ENCODE data around the gene ADNP. TPM values are rescaled to one million over a fixed set of nuclear protein-coding genes. Genes with fewer than 3 reads are reported as not detected.

The ADNP gene
- total RNA-seq, 1 donor, result 23.5 TPM

DNA sequence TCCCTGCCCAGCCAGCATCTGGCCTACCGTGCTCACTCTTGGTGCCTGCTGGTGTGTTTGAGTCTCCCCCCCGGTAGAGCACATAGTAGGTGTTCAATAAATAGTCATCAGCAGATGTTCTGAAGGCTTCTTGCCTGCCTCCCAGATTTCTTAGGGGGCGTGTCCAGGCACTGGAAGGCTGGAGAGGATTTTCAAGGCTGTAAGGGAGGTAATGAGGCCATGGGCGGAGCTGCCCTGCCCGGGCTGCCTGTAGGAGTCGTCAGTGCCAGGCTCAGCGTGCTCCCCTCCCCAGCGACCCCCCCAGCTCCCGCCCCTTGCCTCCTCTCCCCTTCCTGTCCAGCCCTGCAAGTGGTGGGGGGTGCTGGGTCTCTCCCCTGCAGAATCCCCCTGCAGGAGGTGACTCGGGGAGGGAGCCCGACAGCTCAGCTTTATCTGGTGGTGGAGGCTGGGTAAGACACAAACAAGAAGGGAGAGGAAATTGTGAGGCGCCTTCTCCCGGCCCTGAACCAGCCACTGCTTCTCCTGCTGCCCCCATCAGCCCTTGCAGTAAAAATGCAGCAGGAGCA is 80.4 kb downstream of the ADNP start:
- Histone ChIP-seq H3K4me3 (ENCODE audit: insufficient read depth, low read length) (no peak overlapping the region), H3K4me1 (ENCODE audit: insufficient read depth, low read length) (no peaks in the 10 kb centered on the region), H3K27me3 (ENCODE audit: insufficient read depth, low read length) (no peaks in the 10 kb centered on the region), H4K20me1 (ENCODE audit: insufficient read depth, low read length) (peaks cover 3% of the 10 kb centered on the region), H3K27ac (ENCODE audit: low read depth, low read length) (no peak overlapping the region), H2AFZ (ENCODE audit: low read length) (no peak overlapping the region), H3K4me2 (ENCODE audit: insufficient read depth, low read length) (no peak overlapping the region), H3K79me2 (ENCODE audit: insufficient read depth, low read length) (no peaks in the 10 kb centered on the region), H3K36me3 (ENCODE audit: insufficient read depth, low read length) (no peaks in the 10 kb centered on the region), H3K9me3 (ENCODE audit: low read depth, low read length) (no peaks in the 10 kb centered on the region)
- TF ChIP-seq, protein P1, sequence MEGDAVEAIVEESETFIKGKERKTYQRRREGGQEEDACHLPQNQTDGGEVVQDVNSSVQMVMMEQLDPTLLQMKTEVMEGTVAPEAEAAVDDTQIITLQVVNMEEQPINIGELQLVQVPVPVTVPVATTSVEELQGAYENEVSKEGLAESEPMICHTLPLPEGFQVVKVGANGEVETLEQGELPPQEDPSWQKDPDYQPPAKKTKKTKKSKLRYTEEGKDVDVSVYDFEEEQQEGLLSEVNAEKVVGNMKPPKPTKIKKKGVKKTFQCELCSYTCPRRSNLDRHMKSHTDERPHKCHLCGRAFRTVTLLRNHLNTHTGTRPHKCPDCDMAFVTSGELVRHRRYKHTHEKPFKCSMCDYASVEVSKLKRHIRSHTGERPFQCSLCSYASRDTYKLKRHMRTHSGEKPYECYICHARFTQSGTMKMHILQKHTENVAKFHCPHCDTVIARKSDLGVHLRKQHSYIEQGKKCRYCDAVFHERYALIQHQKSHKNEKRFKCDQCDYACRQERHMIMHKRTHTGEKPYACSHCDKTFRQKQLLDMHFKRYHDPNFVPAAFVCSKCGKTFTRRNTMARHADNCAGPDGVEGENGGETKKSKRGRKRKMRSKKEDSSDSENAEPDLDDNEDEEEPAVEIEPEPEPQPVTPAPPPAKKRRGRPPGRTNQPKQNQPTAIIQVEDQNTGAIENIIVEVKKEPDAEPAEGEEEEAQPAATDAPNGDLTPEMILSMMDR (IDR thresholded peaks at IDR 0.05; ENCODE audit: extremely low read depth, low read depth, low read length), result no peak
- DNase-seq (ENCODE audit: insufficient read length, low spot score, missing footprints), result peak; percentile 66

DNA sequence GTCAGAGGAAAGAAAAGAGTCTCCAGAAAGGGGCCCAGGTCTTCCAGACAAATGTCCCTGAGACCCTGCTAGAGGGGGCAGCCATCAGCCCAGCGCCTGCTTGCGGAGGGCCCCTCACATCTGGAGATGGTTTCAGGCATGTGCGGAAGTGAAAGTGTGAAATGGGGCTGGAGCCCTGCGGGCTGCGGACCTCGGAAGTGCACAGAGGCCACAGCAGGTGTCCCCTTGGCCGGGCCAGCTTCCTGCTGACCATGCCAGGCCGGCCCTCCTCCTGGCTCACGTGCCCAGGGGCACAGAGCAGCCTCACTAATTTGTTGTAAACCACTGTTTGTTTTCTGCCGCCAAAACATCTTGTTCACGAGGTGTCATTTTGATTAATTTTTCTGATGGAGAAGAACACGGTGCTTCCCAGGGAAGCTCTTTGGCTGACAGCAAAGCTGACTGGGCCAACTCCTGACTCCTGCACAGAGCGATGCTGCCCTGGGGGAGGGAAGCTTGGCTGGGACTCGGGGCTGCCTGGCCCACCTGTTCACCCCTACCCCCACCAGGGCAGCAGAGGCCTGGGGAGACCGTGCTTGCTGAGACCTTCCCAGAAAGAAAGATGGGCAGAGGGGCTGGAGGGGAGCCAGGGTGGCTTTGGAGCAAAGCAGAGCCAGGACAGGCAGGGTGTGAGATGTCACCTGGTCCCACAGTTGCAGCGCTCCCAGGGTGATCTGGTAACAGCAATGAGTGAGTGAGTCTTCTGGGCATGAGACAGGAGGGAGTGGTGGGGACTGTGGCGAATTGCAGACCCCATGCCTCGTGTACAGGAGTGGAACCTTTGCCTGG is 82.2 kb downstream of the ADNP start:
- H3K79me2 ChIP-seq (ENCODE audit: insufficient read depth, low read length), result no peaks in the 10 kb centered on the region
- H3K27ac ChIP-seq (ENCODE audit: low read depth, low read length), result no peak overlapping the region
- H3K27me3 ChIP-seq (ENCODE audit: insufficient read depth, low read length), result no peaks in the 10 kb centered on the region
- peak; percentile 84 for DNase-seq (ENCODE audit: insufficient read length, low spot score, missing footprints)
- no peaks in the 10 kb centered on the region for H3K9me3 ChIP-seq (ENCODE audit: low read depth, low read length)
- H3K4me1 ChIP-seq (ENCODE audit: insufficient read depth, low read length), result peaks cover 10% of the 10 kb centered on the region
- H3K4me3 ChIP-seq (ENCODE audit: insufficient read depth, low read length), result peak overlapping the region; percentile 30
- H3K36me3 ChIP-seq (ENCODE audit: insufficient read depth, low read length), result no peaks in the 10 kb centered on the region
- TF ChIP-seq, protein P1 (IDR thresholded peaks at IDR 0.05; ENCODE audit: extremely low read depth, low read depth, low read length), result no peak
- H4K20me1 ChIP-seq (ENCODE audit: insufficient read depth, low read length), result no peaks in the 10 kb centered on the region
- H3K4me2 ChIP-seq (ENCODE audit: insufficient read depth, low read length), result peak overlapping the region; percentile 36
- H2AFZ ChIP-seq (ENCODE audit: low read length), result no peak overlapping the region

DNA sequence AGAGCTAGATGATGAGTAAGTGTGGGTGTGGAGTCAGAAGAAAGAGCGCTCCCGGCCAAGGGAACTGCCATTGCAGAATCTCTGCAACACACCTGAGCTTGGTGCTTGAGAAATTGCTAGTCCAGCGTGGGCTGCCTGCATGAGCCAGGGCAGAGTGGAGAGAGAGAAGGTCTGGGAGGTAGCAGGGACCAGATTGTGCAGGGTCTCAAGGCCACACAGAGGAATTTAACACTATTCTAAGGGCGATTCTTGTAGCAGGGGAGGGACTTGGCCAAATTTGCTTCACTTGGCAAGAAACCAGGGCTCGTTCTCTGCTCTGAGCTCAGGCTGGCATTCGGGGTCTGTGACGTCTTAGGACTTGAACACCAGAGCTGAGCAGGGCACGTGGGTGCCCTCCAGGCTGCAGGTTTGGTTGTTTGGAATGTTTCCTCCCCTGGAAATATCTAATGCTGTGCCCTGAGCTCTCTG is 82.9 kb downstream of the ADNP start:
- peak overlapping the region; percentile 36 for H3K4me2 ChIP-seq (ENCODE audit: insufficient read depth, low read length)
- H3K79me2 ChIP-seq (ENCODE audit: insufficient read depth, low read length), result no peaks in the 10 kb centered on the region
- peak overlapping the region; percentile 30 for H3K4me3 ChIP-seq (ENCODE audit: insufficient read depth, low read length)
- H3K27me3 ChIP-seq (ENCODE audit: insufficient read depth, low read length), result no peaks in the 10 kb centered on the region
- H3K36me3 ChIP-seq (ENCODE audit: insufficient read depth, low read length), result no peaks in the 10 kb centered on the region
- TF ChIP-seq, protein P1 (IDR thresholded peaks at IDR 0.05; ENCODE audit: extremely low read depth, low read depth, low read length), result no peak
- H2AFZ ChIP-seq (ENCODE audit: low read length), result no peak overlapping the region
- H3K9me3 ChIP-seq (ENCODE audit: low read depth, low read length), result no peaks in the 10 kb centered on the region
- DNase-seq (ENCODE audit: insufficient read length, low spot score, missing footprints), result peak; percentile 79
- no peaks in the 10 kb centered on the region for H4K20me1 ChIP-seq (ENCODE audit: insufficient read depth, low read length)
- H3K27ac ChIP-seq (ENCODE audit: low read depth, low read length), result no peak overlapping the region
- H3K4me1 ChIP-seq (ENCODE audit: insufficient read depth, low read length), result peaks cover 10% of the 10 kb centered on the region

DNA sequence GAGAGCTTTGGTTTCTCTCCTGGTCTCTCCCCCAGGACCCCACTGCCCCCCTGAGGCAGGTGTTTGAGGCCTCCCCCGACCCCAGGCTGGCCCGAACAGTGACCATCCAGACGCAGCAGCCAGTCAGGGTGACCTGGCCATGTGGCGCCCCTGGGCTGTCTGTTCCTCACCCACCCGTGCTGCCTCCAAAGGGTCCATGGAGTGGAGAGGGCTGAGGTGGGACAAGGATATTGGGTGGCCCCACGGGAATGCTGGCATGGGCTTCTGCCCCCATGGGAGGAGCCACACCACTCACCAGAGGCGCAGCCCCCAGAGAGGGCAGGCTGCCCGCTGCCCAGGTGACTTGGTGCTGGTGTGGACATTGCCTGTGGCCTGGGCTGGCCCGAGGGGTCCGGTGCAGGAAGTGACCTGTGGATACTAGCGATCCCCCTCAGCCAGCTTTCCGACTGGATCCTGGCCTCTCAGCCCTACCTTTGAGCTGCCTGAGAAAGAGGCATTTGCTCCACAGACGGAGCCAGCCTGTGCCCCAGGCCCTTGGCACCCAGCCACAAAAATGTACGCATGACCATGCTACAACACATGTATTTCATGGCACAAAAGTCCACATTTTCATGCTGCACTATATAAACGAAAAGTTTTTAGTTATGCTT is 85.5 kb downstream of the ADNP start:
- Histone ChIP-seq H2AFZ (ENCODE audit: low read length) (no peak overlapping the region), H3K79me2 (ENCODE audit: insufficient read depth, low read length) (no peaks in the 10 kb centered on the region), H4K20me1 (ENCODE audit: insufficient read depth, low read length) (no peaks in the 10 kb centered on the region), H3K4me2 (ENCODE audit: insufficient read depth, low read length) (no peak overlapping the region), H3K4me1 (ENCODE audit: insufficient read depth, low read length) (peaks cover 10% of the 10 kb centered on the region), H3K27ac (ENCODE audit: low read depth, low read length) (no peak overlapping the region), H3K27me3 (ENCODE audit: insufficient read depth, low read length) (no peaks in the 10 kb centered on the region), H3K9me3 (ENCODE audit: low read depth, low read length) (no peaks in the 10 kb centered on the region), H3K4me3 (ENCODE audit: insufficient read depth, low read length) (no peak overlapping the region), H3K36me3 (ENCODE audit: insufficient read depth, low read length) (no peaks in the 10 kb centered on the region)
- TF ChIP-seq, protein P1 (IDR thresholded peaks at IDR 0.05; ENCODE audit: extremely low read depth, low read depth, low read length), result no peak
- DNase-seq (ENCODE audit: insufficient read length, low spot score, missing footprints), result no peak
